ENCODE data around the gene FOXN4. TPM values are rescaled to one million over a fixed set of nuclear protein-coding genes. Genes with fewer than 3 reads are reported as not detected.

FOXN4 gene
- total and polyA plus RNA-seq, 2 donors (not counting 3 experiments of a cell fraction or from before 2014, with no cell fraction given), result not detected

DNA sequence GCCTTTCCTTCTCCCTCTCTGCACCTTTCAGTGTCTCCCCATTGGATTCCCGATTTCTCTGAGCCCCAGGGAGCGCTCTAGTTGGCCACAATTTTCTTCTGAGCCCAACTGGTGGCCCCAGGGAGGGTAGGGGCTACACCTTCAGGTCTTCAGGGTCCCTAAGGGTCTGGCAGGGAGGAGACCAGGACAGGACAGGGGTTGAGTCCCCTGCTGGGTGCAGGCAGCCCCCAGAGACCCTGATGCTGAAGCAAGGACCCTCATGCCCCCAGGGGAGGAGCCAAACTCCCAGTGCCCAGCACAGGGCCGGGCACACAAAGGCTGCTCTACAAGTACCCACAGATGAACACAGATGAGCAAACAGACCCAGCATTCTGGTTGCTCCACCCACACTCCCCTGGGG, 12.7 kb downstream of the FOXN4 start:
- H2AFZ ChIP-seq (ENCODE audit: low read depth, low read length), result no peak overlapping the region
- BruUV-seq (replicated peaks), result no TSS peak
- POLR2A ChIA-PET, result no interaction called here
- peaks cover 0 to 4% of the 10 kb centered on the region in 2 experiments for H3K27me3 ChIP-seq (ENCODE audit: control insufficient read depth in 2 of 2, insufficient read depth in 2 of 2, low read length in 2 of 2)
- no peak overlapping the region for H3K27ac ChIP-seq (ENCODE audit: insufficient read depth, low read depth, low read length)
- no peaks in the 10 kb centered on the region for H4K20me1 ChIP-seq (replicated peaks; ENCODE audit: control insufficient read depth, extremely low read depth, insufficient read depth, low read length)
- no peaks in the 10 kb centered on the region for H3K79me2 ChIP-seq (ENCODE audit: control insufficient read depth, insufficient read depth, low read length)
- no peak for TF ChIP-seq JUN (IDR thresholded peaks at IDR 0.05; ENCODE audit: borderline replicate concordance, insufficient read depth, insufficient read length, low read depth)
- TF ChIP-seq FOS (IDR thresholded peaks at IDR 0.05; ENCODE audit: borderline replicate concordance, insufficient read depth, low read length), result no peak
- no peak for TF ChIP-seq CTCF (IDR thresholded peaks at IDR 0.05; ENCODE audit: extremely low read depth in 1 of 2, insufficient read depth in 1 of 2, low read depth in 1 of 2, low read length in 2 of 2)
- TF ChIP-seq EZH2 (IDR thresholded peaks at IDR 0.05; ENCODE audit: borderline replicate concordance, low read depth, low read length, severe bottlenecking), result no peak
- no peak for TF ChIP-seq MYC (IDR thresholded peaks at IDR 0.05; ENCODE audit: low read depth, low read length)
- no peak for TF ChIP-seq POLR2A (IDR thresholded peaks at IDR 0.05; ENCODE audit: low read depth, low read length)
- TF ChIP-seq POLR2AphosphoS5 (IDR thresholded peaks at IDR 0.05; ENCODE audit: insufficient read depth, low read depth, low read length), result no peak
- TF ChIP-seq GATA2 (IDR thresholded peaks at IDR 0.05; ENCODE audit: insufficient read depth, insufficient read length, low read depth, low read length), result no peak
- TF ChIP-seq, protein P1, sequence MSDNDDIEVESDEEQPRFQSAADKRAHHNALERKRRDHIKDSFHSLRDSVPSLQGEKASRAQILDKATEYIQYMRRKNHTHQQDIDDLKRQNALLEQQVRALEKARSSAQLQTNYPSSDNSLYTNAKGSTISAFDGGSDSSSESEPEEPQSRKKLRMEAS (IDR thresholded peaks at IDR 0.05; ENCODE audit: insufficient read depth, insufficient read length), result no peak
- H3K9me3 ChIP-seq (replicated peaks; ENCODE audit: control insufficient read depth, insufficient read depth, low read length), result no peaks in the 10 kb centered on the region
- no peaks in the 10 kb centered on the region for H3K36me3 ChIP-seq (ENCODE audit: control insufficient read depth in 2 of 2, extremely low read depth in 1 of 2, insufficient read depth in 2 of 2, low read length in 2 of 2)
- intact Hi-C loops (cut with micrococcal nuclease), result no loop called here
- H3K9ac ChIP-seq (replicated peaks; ENCODE audit: extremely low read depth, insufficient read depth, low read length), result no peak overlapping the region
- H3K4me1 ChIP-seq (ENCODE audit: control insufficient read depth, extremely low read depth, insufficient read depth, low read length), result no peaks in the 10 kb centered on the region
- no peaks in the 10 kb centered on the region for H3K9me1 ChIP-seq (replicated peaks; ENCODE audit: control insufficient read depth, extremely low read depth, insufficient read depth, low read length)
- CTCF ChIA-PET, result no interaction called here
- dilution Hi-C loops (cut with MboI; ENCODE audit: extremely low pct_ligation_motif_present, low sequenced_read_pairs), result no loop called here
- no peak overlapping the region for H3K4me2 ChIP-seq (ENCODE audit: insufficient read depth, low read length)
- no peak for FAIRE-seq
- H3K4me3 ChIP-seq (replicated peaks in 1 of 3; ENCODE audit: insufficient read depth in 1 of 3, low read depth in 1 of 3, low read length in 3 of 3), result no peak overlapping the region
- DNase-seq (ENCODE audit: low read depth, low spot score), result no peak

Data from endothelial cell of umbilical vein (primary cell).